HG02588 (cell line): Measurements from ENCODE around the gene GFI1B.
"Not testable (repeated sequence)": the region's sequence is repeated elsewhere in the genome, so short reads cannot be mapped to it uniquely, and the experiment has no call there.

Source experiments
- ATAC-seq: cut with Tn5 transposase; IDR thresholded peaks from one replicate; pipeline ENCODE4 v1.9.1; 2021; ENCODE audit warnings: mild to moderate bottlenecking, moderate library complexity; ENCODE audit not compliant: unreplicated experiment

The GFI1B gene

GRCh38 chr9:132967908-132968307, 10.6 kb upstream of the GFI1B start:
- ATAC-seq: not testable (repeated sequence)

- ATAC-seq: no peak
These were observed 8.7 kb upstream of the GFI1B start for GRCh38 chr9:132969783-132970182.

DNA sequence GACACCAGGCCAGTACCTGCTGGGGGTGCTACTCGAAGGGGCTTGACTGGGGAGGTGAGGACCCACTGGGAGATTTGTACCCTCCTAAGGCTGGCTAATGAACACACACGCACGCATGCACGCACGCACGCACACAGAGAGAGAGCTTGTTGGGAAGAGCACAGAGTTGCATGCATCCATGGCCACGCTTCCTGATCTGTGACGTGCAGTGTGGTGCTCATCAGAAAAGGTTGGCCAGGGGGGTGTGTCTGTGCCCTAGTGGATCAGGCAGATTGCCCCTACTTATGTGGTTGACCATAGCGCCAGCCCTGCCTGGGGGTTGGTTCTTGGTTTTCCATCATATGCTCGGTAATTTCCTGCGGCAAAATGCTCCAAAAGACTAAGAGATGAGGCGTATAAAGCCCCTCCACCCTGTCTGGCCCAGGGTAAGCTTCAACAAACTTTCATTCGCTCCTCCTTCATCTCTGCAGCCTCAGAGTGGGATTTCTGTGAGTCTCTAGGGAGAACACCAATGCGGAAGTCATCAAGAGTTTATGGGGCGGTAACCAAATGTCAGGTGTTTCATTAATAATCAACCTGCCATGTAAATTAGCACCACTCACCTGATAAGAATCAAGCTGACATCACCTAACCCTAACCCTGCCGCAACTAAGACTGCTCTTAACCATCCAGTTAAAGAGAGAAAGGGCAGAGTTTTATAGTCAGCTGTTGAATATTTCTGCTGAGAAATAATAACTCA, 8.0 kb upstream of the GFI1B start:
- ATAC-seq: no peak

- ATAC-seq: no peak
These were observed 5.3 kb upstream of the GFI1B start for GRCh38 chr9:132973166-132973565.

DNA sequence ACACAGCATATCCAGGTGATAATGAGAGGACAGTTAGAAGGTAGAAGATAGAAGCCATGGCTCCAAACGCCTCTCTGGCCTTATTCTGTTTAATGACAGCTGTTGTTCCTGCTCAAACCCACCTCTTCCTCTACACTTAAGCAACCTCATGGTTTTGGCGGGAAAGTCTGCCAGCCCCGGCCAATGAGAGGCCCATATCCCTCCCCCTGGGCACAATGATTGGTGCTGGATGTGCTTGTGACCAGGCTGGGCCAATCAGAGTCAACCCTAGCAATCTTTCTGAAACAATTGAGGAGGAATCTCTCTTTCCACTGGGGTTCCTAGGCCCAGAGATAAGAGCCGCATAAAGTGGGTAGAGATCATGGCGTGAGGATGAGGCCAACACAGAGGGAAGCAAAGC, 4.8 kb upstream of the GFI1B start:
- ATAC-seq: no peak

- ATAC-seq: no peak
These were observed 2.5 kb upstream of the GFI1B start for GRCh38 chr9:132975961-132976360.

GRCh38 chr9:132976571-132976970, 1.9 kb upstream of the GFI1B start:
- no peak for ATAC-seq

- no peak for ATAC-seq
These were observed 413 bp upstream of the GFI1B start for GRCh38 chr9:132978112-132978450.

- ATAC-seq: no peak
These were observed 1.7 kb downstream of the GFI1B start for GRCh38 chr9:132980157-132980556.

DNA sequence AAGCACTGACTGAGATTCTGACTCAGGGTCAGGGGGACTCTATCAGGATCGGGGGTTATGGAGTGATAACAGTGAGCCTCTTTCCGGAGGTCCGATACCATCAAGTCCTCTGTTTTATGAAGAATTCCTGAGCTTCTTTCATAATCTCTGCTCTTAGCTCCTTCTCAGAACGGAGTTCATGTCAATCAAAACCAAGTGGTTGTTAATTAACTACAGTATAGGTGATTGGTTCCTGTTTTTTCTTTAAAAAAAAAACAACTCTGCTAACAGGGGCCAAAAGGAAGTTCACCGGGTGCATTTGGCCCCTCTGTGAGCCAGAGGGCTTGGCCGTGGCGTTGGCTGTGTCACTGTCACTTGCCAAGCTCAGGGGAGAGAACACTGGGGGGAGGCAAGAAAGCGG, 4.0 kb downstream of the GFI1B start:
- ATAC-seq: no peak

DNA sequence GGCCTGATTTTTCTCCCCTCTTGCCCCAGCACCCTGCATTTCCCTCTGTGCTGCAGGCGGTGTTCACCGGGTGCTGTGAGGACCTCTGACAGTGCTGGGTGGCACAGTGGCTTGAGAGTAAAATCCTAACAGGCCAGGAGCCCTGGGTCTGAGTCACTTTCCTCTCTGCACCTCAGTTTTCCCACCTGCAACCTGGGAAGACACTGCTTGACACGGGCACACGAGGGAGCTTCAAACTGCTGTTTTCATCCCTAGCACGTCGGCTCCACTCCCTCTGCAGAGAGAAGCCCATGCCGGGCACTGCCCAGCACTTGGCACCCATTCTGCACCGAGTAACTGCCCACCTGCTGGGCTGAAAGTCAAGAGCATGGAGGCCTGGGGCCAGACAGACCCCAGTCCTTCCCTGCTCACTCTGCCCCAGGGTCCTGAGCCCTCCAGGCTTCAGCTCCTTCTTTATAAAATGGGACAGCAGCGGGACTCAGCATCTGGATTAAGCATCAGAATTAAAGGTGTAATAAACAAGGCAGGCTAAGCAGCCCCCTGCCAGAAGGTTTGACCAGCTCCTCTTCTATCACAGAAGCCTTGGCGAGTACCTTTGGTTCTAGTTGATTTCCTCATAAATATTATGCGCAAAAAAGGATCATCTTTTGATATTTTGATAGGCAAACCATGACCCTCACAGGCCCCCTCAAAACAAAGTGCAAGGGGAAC, 5.2 kb downstream of the GFI1B start:
- ATAC-seq: no peak

- no peak for ATAC-seq
These were observed 5.9 kb downstream of the GFI1B start for GRCh38 chr9:132984202-132985070.

- no peak for ATAC-seq
These were observed 6.5 kb downstream of the GFI1B start for GRCh38 chr9:132985071-132985350.

- no peak for ATAC-seq
These were observed 7.0 kb downstream of the GFI1B start for GRCh38 chr9:132985489-132985888.

- no peak for ATAC-seq
These were observed 7.6 kb downstream of the GFI1B start for GRCh38 chr9:132986114-132986513.

DNA sequence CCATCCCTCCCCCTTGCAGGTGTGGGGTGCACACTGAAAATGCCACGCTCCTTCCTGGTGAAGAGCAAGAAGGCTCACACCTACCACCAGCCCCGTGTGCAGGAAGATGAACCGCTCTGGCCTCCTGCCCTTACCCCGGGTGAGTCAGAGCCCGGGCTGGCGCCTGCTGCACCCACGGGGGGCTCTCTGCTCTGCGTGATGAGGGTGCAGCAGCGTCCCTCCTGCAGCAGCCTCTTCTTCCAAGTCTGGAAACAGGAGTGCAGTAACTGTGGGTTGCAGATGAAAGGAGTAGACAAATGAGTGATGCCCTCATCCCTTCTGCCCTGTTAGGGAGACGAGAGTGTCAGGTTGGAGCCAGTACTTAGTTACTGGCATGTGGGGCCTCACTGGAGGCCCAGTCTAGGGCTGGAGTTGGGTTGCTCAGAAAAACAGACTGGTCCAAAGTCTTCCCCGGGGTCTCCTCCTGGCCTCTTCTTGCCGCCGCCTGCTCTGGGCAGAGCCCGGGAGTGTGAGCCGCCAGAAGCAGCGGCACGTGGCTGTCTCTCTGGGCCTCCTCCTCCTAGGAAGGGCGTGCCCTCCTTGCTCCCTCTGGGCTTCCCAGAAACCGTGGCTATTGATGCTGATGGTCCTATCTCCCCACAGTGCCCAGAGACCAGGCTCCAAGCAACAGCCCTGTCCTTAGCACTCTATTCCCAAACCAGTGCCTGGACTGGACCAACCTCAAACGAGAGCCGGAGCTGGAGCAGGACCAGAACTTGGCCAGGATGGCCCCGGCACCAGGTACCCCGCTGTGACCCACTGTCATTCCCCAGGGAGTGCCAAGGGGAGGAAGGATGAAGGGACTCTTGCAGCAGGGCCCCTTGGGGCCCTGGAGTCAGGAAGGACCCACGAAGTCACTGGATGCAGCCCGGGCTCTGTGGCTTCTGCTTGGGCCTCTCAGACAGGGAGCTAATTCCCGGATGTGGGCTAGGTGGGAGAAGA, 8.4 kb downstream of the GFI1B start:
- no peak for ATAC-seq

DNA sequence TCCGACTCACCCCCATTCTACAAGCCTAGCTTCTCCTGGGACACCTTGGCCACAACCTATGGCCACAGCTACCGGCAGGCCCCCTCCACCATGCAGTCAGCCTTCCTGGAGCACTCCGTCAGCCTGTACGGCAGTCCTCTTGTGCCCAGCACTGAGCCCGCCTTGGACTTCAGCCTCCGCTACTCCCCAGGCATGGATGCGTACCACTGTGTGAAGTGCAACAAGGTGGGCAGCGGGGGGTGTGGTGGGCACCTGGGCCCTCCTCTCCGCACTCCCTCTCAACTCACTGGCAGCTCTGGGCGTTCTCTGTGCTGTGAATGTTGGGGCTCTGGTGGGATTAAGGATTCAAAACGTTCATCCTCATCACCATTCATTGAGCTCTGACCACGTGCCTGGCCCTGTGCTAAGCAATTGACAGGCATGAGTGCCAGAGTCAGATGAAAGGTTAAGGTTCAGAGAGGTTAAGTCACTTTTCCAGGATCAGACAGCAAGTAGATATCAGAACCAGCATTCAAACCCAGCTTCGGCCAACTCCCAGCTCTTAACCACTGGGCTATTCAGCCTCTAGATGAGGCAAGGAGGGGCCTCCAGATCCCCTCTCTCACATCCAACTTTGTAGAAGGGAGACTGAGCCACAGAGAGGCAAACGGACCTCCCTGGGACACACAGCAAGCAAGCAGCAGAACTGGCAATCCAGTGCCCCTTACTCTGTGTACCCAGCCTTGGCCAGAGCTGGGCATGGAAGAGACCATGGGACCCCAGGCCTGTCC, 9.9 kb downstream of the GFI1B start:
- no peak for ATAC-seq

- no peak for ATAC-seq
These were observed 10.5 kb downstream of the GFI1B start for GRCh38 chr9:132989014-132989310.

DNA sequence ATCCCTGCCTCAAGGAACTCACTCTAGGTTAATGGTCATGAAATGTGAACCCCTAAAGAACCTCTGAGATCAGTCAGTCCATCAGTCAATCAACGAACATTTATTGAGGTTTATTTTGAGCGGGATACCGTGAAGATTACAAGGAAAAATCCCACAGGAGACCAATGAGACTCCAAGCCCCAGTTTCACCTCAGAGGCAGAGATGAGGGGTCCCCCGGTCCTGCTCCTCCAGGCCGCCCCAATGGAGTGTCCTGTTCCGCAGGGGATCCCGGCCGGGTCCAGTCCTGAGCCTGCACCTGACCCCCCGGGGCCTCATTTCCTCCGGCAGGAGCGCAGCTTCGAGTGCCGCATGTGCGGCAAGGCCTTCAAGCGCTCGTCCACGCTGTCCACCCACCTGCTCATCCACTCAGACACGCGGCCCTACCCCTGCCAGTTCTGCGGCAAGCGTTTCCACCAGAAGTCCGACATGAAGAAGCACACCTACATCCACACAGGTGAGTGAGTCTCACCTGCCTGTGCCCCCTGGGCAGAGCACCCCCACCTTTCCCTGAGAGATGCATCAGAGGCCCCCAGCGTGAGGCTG, 11.0 kb downstream of the GFI1B start:
- no peak for ATAC-seq

DNA sequence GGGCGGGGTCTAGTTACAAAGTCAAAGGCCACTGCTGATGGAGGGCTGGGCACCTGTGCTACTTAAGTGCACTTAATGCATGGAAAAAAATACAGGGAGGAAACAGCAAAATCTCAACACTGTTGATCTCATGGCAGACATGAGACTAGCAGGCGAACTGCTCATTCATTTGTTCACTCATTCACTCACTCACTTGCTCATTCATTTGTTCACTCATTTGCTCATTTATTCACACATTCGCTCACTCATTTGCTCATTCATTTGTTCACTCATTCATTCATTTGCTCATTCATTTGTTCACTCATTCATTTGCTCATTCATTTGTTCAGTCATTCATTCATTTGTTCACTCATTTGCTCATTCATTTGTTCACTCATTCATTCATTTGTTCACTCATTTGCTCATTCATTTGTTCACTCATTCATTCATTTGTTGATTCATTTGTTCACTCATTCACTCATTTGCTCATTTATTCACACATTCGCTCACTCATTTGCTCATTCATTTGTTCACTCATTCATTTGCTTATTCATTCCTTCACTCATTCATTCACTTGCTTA, 11.6 kb downstream of the GFI1B start:
- ATAC-seq: not testable (repeated sequence)
